ENCODE results near the gene NCAPG.

GRCh38 chr4:17763931-17764330 is 46.8 kb upstream of the NCAPG start:
- TF ChIP-seq CTCF (IDR thresholded peaks at IDR 0.05): no peak
- no peak for TF ChIP-seq POLR2A (IDR thresholded peaks at IDR 0.05)

Data from body of pancreas (tissue), 4 donors.